H54 (cell line): ENCODE results near the gene ZNF646.

Experiments used
- DNase-seq: peaks from one replicate; pipeline ENCODE4 v3.0.0; 2011; ENCODE audit warnings: low spot score, mixed read lengths; ENCODE audit not compliant: insufficient read length
- FAIRE-seq: peaks from 3 replicates; lab custom pipeline; 2011; peaks lifted over from hg19 to GRCh38; lab: Jason Lieb, UNC
- POLR2A ChIP-seq: IDR thresholded peaks from 2 replicates; pipeline ENCODE4 v1.6.1; 2011; ENCODE audit warnings: low read depth, mild to moderate bottlenecking, low read length

Gene ZNF646

DNA sequence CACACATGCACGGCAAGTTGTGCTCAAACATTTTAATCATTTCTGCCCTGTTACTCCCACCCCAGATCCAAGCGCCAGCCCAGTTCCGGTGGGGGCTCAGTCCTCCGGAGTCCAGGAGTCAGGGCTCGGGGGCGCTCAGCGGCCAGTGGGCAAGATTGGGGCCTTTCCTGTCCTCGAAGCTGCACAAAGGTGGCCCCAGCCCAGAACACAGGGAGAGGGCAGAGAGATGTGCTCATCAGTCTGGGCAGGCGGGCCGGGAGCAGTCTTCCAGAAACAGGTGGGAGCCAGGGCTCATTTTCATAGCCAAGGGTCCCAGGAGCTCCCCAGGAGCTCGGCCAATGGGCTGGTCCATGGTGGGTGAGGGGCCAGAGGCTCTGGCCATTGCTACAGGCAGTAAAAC lies 57.2 kb downstream of the ZNF646 start:
- no peak for DNase-seq
- TF ChIP-seq POLR2A, result no peak
- FAIRE-seq, result no peak

DNA sequence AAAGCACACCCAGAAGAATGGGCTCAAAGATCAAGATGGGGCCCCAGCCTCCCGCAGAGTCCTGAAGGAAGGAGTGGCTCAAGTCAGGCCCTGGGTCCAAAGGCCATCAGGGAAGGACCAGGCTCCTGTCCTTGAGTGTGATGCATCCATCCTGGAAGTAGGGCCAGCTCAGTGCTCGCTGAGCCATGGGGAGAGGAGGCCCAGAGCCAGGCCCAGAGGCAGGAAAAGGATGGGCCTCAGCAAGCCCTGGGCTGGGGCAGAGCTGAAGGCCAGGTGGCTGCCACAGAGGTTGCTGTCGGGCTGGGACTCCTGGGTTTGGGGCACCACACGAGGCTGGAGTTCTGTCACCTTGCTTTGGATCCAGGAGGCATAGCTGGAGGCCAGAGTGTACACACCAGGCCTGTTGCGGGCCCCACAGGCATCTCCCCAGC lies 57.6 kb downstream of the ZNF646 start:
- no peak for FAIRE-seq
- no peak for DNase-seq
- no peak for TF ChIP-seq POLR2A

DNA sequence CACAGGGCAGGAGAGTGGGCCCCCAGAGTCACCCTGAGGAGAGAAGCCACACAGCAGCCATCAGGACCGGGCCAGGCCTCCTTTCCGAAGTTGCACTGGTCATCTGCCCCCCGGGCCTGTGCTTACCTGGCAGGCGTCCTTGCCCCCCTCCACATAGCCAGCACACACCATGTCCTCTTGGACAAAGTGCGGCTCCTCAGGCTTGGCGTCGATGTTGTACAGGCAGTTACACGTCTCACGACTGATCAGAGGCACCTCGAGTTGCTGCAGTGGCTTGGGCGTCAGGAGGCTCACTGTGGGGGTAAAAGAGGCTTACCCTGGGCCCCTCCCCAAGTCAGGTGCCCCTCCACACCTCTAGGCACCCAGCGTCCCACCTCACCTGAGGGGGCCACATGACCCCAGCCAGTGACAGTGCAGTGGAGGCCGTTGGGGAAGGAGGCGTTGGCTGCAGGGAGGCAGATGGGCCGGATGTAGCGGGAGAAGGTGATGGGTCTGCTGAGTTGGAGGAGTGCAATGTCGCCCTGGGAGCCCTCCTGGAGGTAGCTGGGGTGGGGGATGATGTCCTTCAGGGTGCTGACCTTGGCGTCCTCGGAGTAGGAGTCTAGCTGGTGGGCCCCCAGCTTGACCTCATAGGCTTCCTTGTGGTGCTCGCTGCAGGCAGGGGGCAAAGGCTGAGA lies 58.2 kb downstream of the ZNF646 start:
- no peak for DNase-seq
- TF ChIP-seq POLR2A, result no peak
- no peak for FAIRE-seq

DNA sequence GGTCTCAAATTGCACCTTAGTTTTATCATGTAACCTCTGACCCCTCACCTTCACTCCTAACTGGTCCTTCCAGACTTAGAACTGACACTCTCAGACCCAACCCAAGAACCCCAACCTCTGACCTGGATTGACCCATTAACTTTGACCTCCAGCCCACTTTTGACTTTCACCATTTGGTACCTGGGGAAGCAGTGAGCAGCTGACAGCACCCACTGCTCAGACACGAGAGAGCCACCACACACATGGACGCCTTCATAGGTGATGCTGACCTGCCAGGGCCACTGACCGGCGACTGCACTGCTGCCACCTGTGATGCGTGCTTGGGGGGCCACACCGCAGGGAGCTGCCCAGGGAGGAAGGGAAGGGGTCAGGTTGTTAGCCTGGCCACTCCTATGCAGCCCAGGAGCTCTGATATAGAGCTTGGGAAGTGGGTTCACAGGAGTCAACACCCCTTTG lies 58.9 kb downstream of the ZNF646 start:
- no peak for TF ChIP-seq POLR2A
- FAIRE-seq (no peak), DNase-seq (no peak)
